AG09319 (cell line): ENCODE data around the gene USP49.
"Not testable (repeated sequence)": the region's sequence is repeated elsewhere in the genome, so short reads cannot be mapped to it uniquely, and the experiment has no call there.

Source experiments
- DNase-seq: peaks from one replicate; pipeline ENCODE4 v3.0.0-alpha.2; 2010; ENCODE audit warnings: low read depth; ENCODE audit errors: extremely low read depth
- CTCF ChIP-seq: IDR thresholded peaks from 2 replicates; pipeline ENCODE4 v1.5.1; 2011; ENCODE audit warnings: low read depth, mild to moderate bottlenecking, inconsistent platforms, low read length, moderate library complexity

USP49 gene

DNA sequence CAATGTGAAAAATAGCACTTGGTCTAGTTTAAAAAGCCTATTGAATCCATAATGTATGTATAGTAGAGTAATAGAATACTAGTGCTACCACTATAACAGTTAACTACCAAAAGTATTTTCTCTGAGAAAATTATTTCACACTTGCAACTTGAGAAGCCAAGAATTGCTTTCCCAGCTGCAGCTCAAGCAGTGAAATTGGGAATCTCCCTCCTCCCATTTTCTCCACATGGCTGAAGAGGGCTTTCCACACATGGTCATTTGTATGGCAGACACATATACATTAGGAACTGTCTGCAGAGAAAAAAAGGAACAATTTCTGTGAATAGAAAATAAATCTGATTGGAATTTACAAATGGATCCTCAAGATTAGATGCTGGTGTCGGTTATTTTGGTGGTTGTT, 73.2 kb downstream of the USP49 start:
- no peak for DNase-seq

GRCh38 chr6:41821266-41821665, 73.9 kb downstream of the USP49 start:
- TF ChIP-seq CTCF = no peak
- no peak for DNase-seq

More for the DNA sequence above, 73.2 kb downstream of the USP49 start:
- no peak for TF ChIP-seq CTCF

- no peak for DNase-seq
- no peak for TF ChIP-seq CTCF
Observed at GRCh38 chr6:41818271-41819054, 76.7 kb downstream of the USP49 start.

GRCh38 chr6:41815587-41815986, 79.6 kb downstream of the USP49 start:
- no peak for TF ChIP-seq CTCF
- no peak for DNase-seq

DNA sequence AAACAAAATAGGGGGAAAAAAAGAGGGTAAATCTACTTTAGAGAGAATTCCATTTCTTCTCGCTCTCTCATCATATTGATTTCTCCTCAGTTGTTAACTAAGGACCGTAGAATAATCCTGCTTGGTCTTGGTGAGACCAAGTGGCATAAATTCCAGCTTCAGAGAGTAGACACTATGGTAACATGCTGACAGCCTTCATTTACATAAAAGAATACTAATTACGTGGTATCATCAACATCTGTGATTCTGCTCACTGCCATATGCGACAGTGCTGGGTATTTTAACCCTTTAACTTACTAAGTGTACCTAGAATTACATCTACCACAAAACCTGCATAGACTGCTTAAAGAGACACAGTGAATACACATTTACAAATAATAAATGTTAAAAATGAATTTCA, 80.5 kb downstream of the USP49 start:
- no peak for TF ChIP-seq CTCF
- no peak for DNase-seq

DNA sequence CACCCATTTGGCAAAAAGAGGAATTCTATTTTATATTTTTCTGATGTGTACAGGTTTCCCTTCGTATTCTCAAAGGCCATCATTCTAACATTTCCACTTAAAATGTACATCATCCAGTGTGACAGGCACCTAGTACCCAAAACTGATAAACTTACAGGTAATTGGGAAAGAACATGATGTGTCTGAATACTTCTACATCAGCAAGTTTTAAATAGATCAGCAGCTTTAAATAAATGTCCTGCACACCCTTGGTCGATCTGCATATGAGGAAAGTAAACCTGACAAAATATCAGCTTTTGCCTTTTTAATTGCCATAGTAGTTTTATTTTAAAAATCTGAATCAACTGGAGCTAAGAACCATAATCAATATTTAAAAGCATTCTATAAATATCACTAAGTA, 81.2 kb downstream of the USP49 start:
- TF ChIP-seq CTCF = no peak
- no peak for DNase-seq

- no peak for DNase-seq
- TF ChIP-seq CTCF = no peak
Observed at GRCh38 chr6:41813469-41813868, 81.7 kb downstream of the USP49 start.

DNA sequence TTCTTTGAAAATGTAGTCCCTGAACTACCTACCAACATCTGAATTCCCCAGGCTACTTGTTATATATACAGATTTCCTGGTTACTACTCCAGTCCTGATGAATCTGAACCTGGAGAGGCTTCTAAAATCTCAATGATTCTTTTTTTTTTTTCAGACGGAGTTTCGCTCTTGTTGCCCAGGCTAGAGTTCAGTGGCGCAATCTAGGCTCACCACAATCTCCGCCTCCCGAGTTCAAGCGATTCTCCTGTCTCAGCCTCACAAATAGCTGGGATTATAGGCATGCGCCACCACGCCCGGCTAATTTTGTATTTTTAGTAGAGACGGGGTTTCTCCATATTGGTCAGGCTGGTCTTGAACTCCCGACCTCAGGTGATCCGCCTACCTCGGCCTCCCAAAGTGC, 83.2 kb downstream of the USP49 start:
- not testable (repeated sequence) for DNase-seq
